SK-N-SH treated with all-trans-retinoic acid at 6 μM for 48 hours (cell line): Measurements from ENCODE around the gene LCN12.

Experiments
- ARNTL ChIP-seq: fragments of 450-650 bp; formaldehyde crosslinking; IDR thresholded peaks from 2 replicates; pipeline ENCODE4 v1.5.0; 2020; ENCODE audit warnings: low read depth, mild to moderate bottlenecking, moderate library complexity, borderline replicate concordance
- ESRRG ChIP-seq: fragments of 250-450 bp; sonication (Bioruptor Pico); IDR thresholded peaks from 2 replicates; pipeline ENCODE4 v1.6.1; 2021; ENCODE audit warnings: mild to moderate bottlenecking
- ISL1 ChIP-seq: fragments of 250-450 bp; sonication (Bioruptor Pico); IDR thresholded peaks from 2 replicates; pipeline ENCODE4 v2.1.2; 2022; ENCODE audit warnings: mild to moderate bottlenecking, moderate library complexity
- PATZ1 ChIP-seq: fragments of 250-450 bp; sonication (Bioruptor Pico); IDR thresholded peaks from 2 replicates; pipeline ENCODE4 v1.8.0; 2020; ENCODE audit warnings: mild to moderate bottlenecking, moderate library complexity, borderline replicate concordance
- POU6F1 ChIP-seq: fragments of 250-450 bp; sonication (Bioruptor Pico); IDR thresholded peaks from 2 replicates; pipeline ENCODE4 v1.8.0; 2021; ENCODE audit warnings: low read depth, mild to moderate bottlenecking, moderate library complexity, borderline replicate concordance
- PPARA ChIP-seq: fragments of 250-450 bp; sonication (Bioruptor Pico); IDR thresholded peaks from 2 replicates; pipeline ENCODE4 v1.5.0; 2020; ENCODE audit warnings: mild to moderate bottlenecking, borderline replicate concordance
- ZFP3 ChIP-seq: fragments of 250-450 bp; sonication (Bioruptor Pico); IDR thresholded peaks from 2 replicates; pipeline ENCODE4 v1.5.0; 2020; ENCODE audit warnings: mild to moderate bottlenecking, moderate library complexity
- ZNF8 ChIP-seq: fragments of 450-650 bp; formaldehyde crosslinking; IDR thresholded peaks from 2 replicates; pipeline ENCODE4 v1.5.0; 2020; ENCODE audit warnings: mild to moderate bottlenecking, moderate library complexity

- TF ChIP-seq PPARA (CRISPR knock-in tag) (no peak), ZFP3 (CRISPR knock-in tag) (no peak), POU6F1 (no peak), PATZ1 (CRISPR knock-in tag) (no peak), ESRRG (CRISPR knock-in tag) (no peak), ARNTL (no peak), ZNF8 (no peak), ISL1 (no peak)
Measured at GRCh38 chr9:136960938-136961275, 8.8 kb downstream of the LCN12 start.
